Thoracic aorta (tissue), 2 donors: Measurements from ENCODE around the gene SMTNL1. TPM values are rescaled to one million over a fixed set of nuclear protein-coding genes. Genes with fewer than 3 reads are reported as not detected.

ENCODE experiments used
- ATAC-seq: fragments of 150-250 bp; one replicate; pipeline ENCODE4 v1.8.0; 2017; ENCODE audit warnings: low read depth; ENCODE audit not compliant: insufficient number of reproducible peaks, low FRiP score
- DNase-seq: peaks from one replicate; pipeline ENCODE4 v3.0.0-alpha.2; 2020; ENCODE audit warnings: low spot score
- H3K27ac ChIP-seq, 2 donors: fragments of 200-600 bp; sonication (generic); 1 replicate in 1 of 2; 2 replicates in 1 of 2; pipeline ENCODE4 v1.5.1; 2016; ENCODE audit warnings: mild to moderate bottlenecking in 2 of 2, moderate library complexity in 2 of 2
- H3K27me3 ChIP-seq: fragments of 200-600 bp; sonication (generic); replicated peaks from 2 replicates; pipeline ENCODE4 v1.6.0; 2016; ENCODE audit warnings: mild to moderate bottlenecking; ENCODE audit not compliant: insufficient read depth
- H3K36me3 ChIP-seq: fragments of 200-600 bp; sonication (generic); one replicate; pipeline ENCODE4 v1.5.1; 2016
- H3K4me1 ChIP-seq, 2 donors: fragments of 200-600 bp; sonication (generic); 1 replicate in 1 of 2; 2 replicates in 1 of 2; pipeline versions ENCODE4 v1.5.1 to v1.6.0; 2016; ENCODE audit warnings: low read depth in 2 of 2, mild to moderate bottlenecking in 1 of 2; ENCODE audit not compliant: control insufficient read depth in 1 of 2
- H3K4me3 ChIP-seq: fragments of 200-600 bp; sonication (generic); 2 replicates; pipeline ENCODE4 v1.5.1; 2016; ENCODE audit warnings: mild to moderate bottlenecking
- H3K9me3 ChIP-seq: fragments of 200-600 bp; sonication (generic); 2 replicates; pipeline ENCODE4 v1.5.1; 2016
- CTCF ChIP-seq: fragments of 200-600 bp; sonication (generic); IDR thresholded peaks from one replicate; pipeline ENCODE4 v1.5.1; 2019; ENCODE audit warnings: antibody characterized with exemption
- total RNA-seq, 2 donors: library from RNA; depleted of rRNA; stranded (reverse); fragments of >200 nt; gene quantifications; one replicate each; pipeline versions ENCODE4 v1.1.0 to v1.2.3, GENCODE V29; 2016

Gene SMTNL1
- total RNA-seq, 2 donors from 2014 or later, result not detected

GRCh38 chr11:57502376-57502775, 35.0 kb upstream of the SMTNL1 start:
- no peak for DNase-seq
- no peak for TF ChIP-seq CTCF
- H3K27ac ChIP-seq, result no peak overlapping the region

GRCh38 chr11:57502870-57503269, 34.5 kb upstream of the SMTNL1 start:
- no peak for TF ChIP-seq CTCF
- no peak for ATAC-seq

More at GRCh38 chr11:57502376-57502775, 35.0 kb upstream of the SMTNL1 start:
- Histone ChIP-seq H3K4me1 (peaks cover 0 to 16% of the 10 kb centered on the region in 2 donors), H3K27me3 (no peaks in the 10 kb centered on the region), H3K4me3 (no peak overlapping the region), H3K36me3 (no peaks in the 10 kb centered on the region), H3K9me3 (no peaks in the 10 kb centered on the region)
- no peak for ATAC-seq

GRCh38 chr11:57504511-57504910, 32.9 kb upstream of the SMTNL1 start:
- no peaks in the 10 kb centered on the region for H3K36me3 ChIP-seq
- peaks cover 0 to 7% of the 10 kb centered on the region in 2 donors for H3K4me1 ChIP-seq
- H3K27ac ChIP-seq, result no peak overlapping the region
- H3K9me3 ChIP-seq, result no peaks in the 10 kb centered on the region
- DNase-seq (no peak), ATAC-seq (no peak)
- no peak for TF ChIP-seq CTCF
- H3K4me3 ChIP-seq, result no peak overlapping the region
- H3K27me3 ChIP-seq, result no peaks in the 10 kb centered on the region

More at GRCh38 chr11:57502870-57503269, 34.5 kb upstream of the SMTNL1 start:
- DNase-seq, result no peak
- Histone ChIP-seq H3K36me3 (no peaks in the 10 kb centered on the region), H3K4me3 (no peak overlapping the region), H3K9me3 (no peaks in the 10 kb centered on the region), H3K4me1 (peaks cover 0 to 16% of the 10 kb centered on the region in 2 donors), H3K27me3 (no peaks in the 10 kb centered on the region), H3K27ac (no peak overlapping the region)

GRCh38 chr11:57506522-57506921, 30.9 kb upstream of the SMTNL1 start:
- no peaks in the 10 kb centered on the region for H3K9me3 ChIP-seq
- DNase-seq (no peak), ATAC-seq (no peak)
- TF ChIP-seq CTCF, result no peak
- H3K27me3 ChIP-seq, result no peaks in the 10 kb centered on the region
- no peaks in the 10 kb centered on the region for H3K36me3 ChIP-seq
- no peak overlapping the region for H3K27ac ChIP-seq
- no peaks in the 10 kb centered on the region for H3K4me1 ChIP-seq
- H3K4me3 ChIP-seq, result no peak overlapping the region

GRCh38 chr11:57508341-57509170, 28.8 kb upstream of the SMTNL1 start:
- H3K27me3 ChIP-seq, result no peaks in the 10 kb centered on the region
- no peaks in the 10 kb centered on the region for H3K9me3 ChIP-seq
- H3K36me3 ChIP-seq, result no peaks in the 10 kb centered on the region
- ATAC-seq (no peak), DNase-seq (no peak)
- H3K4me1 ChIP-seq, result peaks cover 0 to 2% of the 10 kb centered on the region in 2 donors
- no peak for TF ChIP-seq CTCF
- H3K4me3 ChIP-seq, result no peak overlapping the region
- H3K27ac ChIP-seq, result no peak overlapping the region
